ENCODE data around the gene RIT1.

- no peak for TF ChIP-seq CTCF (IDR thresholded peaks at IDR 0.05)
- TF ChIP-seq POLR2A (IDR thresholded peaks at IDR 0.05) = no peak
Observed at GRCh38 chr1:155941845-155942531, 30.8 kb upstream of the RIT1 start.

Measured in Peyer's patch (tissue), 4 donors.